ENCODE data around the gene SOX1.

Gene SOX1

GRCh38 chr13:112067116-112067741, at the start of gene SOX1:
SOX1 (plus strand) TSS chr13:112067149; CDS start chr13:112067659, 510 bp downstream.
- TF ChIP-seq TARDBP (IDR thresholded peaks at IDR 0.05): no peak
- no peak for TF ChIP-seq FOXK2 (IDR thresholded peaks at IDR 0.05)
- no peak for TF ChIP-seq CTBP1 (IDR thresholded peaks at IDR 0.05; ENCODE audit: borderline replicate concordance)
- TF ChIP-seq NFRKB (IDR thresholded peaks at IDR 0.05): no peak
- no peak for TF ChIP-seq LEF1 (IDR thresholded peaks at IDR 0.05; ENCODE audit: borderline replicate concordance)
- TF ChIP-seq FOXA1 (IDR thresholded peaks at IDR 0.05): no peak
- TF ChIP-seq SP1 (IDR thresholded peaks at IDR 0.05): no peak
- no peak for TF ChIP-seq SUZ12 (IDR thresholded peaks at IDR 0.05)
- DNase-seq (ENCODE audit: extremely low spot score): no peak
- CTCF ChIA-PET: no interaction called here
- POLR2A ChIA-PET: no interaction called here

- DNase-seq (ENCODE audit: extremely low spot score): no peak
- TF ChIP-seq NFRKB (IDR thresholded peaks at IDR 0.05) (no peak), ARNT (IDR thresholded peaks at IDR 0.05) (no peak), FOXA1 (IDR thresholded peaks at IDR 0.05) (no peak), FOXK2 (IDR thresholded peaks at IDR 0.05) (no peak), FOXM1 (IDR thresholded peaks at IDR 0.05; ENCODE audit: borderline replicate concordance) (no peak), PKNOX1 (IDR thresholded peaks at IDR 0.05) (no peak)
- ChIA-PET POLR2A (no interaction called here), CTCF (no interaction called here)
Observed at GRCh38 chr13:112024577-112024976, 42.4 kb upstream of the SOX1 start.

- DNase-seq (ENCODE audit: extremely low spot score): no peak
- ChIA-PET CTCF (no interaction called here), POLR2A (no interaction called here)
- TF ChIP-seq BHLHE40 (IDR thresholded peaks at IDR 0.05; ENCODE audit: borderline replicate concordance): no peak
- TF ChIP-seq ELF4 (IDR thresholded peaks at IDR 0.05): no peak
- no peak for TF ChIP-seq ARNT (IDR thresholded peaks at IDR 0.05)
- no peak for TF ChIP-seq LEF1 (IDR thresholded peaks at IDR 0.05; ENCODE audit: borderline replicate concordance)
- TF ChIP-seq FOXM1 (IDR thresholded peaks at IDR 0.05; ENCODE audit: borderline replicate concordance): no peak
- TF ChIP-seq NFRKB (IDR thresholded peaks at IDR 0.05): no peak
- no peak for TF ChIP-seq SP1 (IDR thresholded peaks at IDR 0.05)
- TF ChIP-seq PKNOX1 (IDR thresholded peaks at IDR 0.05): no peak
- TF ChIP-seq FOXK2 (IDR thresholded peaks at IDR 0.05): no peak
- TF ChIP-seq FOXA1 (IDR thresholded peaks at IDR 0.05): no peak
- no peak for TF ChIP-seq TARDBP (IDR thresholded peaks at IDR 0.05)
- TF ChIP-seq HDGF (IDR thresholded peaks at IDR 0.05; ENCODE audit: borderline replicate concordance): no peak
- TF ChIP-seq L3MBTL2 (conservative IDR thresholded peaks at IDR 0.05): no peak
Observed at GRCh38 chr13:112027250-112027649, 39.7 kb upstream of the SOX1 start.

- ChIA-PET POLR2A (no interaction called here), CTCF (no interaction called here)
- TF ChIP-seq HDGF (IDR thresholded peaks at IDR 0.05; ENCODE audit: borderline replicate concordance) (no peak), SP1 (IDR thresholded peaks at IDR 0.05) (no peak)
- no peak for DNase-seq (ENCODE audit: extremely low spot score)
Observed at GRCh38 chr13:112028481-112028880, 38.5 kb upstream of the SOX1 start.

GRCh38 chr13:112029143-112029542, 37.8 kb upstream of the SOX1 start:
- DNase-seq (ENCODE audit: extremely low spot score): no peak
- POLR2A ChIA-PET: no interaction called here
- TF ChIP-seq ARNT (IDR thresholded peaks at IDR 0.05) (no peak), CTBP1 (IDR thresholded peaks at IDR 0.05; ENCODE audit: borderline replicate concordance) (no peak)
- CTCF ChIA-PET: no interaction called here

GRCh38 chr13:112032186-112032993, 34.6 kb upstream of the SOX1 start:
- ChIA-PET POLR2A (no interaction called here), CTCF (no interaction called here)
- TF ChIP-seq FOXA1 (IDR thresholded peaks at IDR 0.05) (no peak), FOXM1 (IDR thresholded peaks at IDR 0.05; ENCODE audit: borderline replicate concordance) (no peak), LEF1 (IDR thresholded peaks at IDR 0.05; ENCODE audit: borderline replicate concordance) (no peak), ELF4 (IDR thresholded peaks at IDR 0.05) (no peak), PKNOX1 (IDR thresholded peaks at IDR 0.05) (no peak), ZNF384 (IDR thresholded peaks at IDR 0.05) (no peak), NFRKB (IDR thresholded peaks at IDR 0.05) (no peak), TARDBP (IDR thresholded peaks at IDR 0.05) (no peak), L3MBTL2 (conservative IDR thresholded peaks at IDR 0.05) (no peak), CTBP1 (IDR thresholded peaks at IDR 0.05; ENCODE audit: borderline replicate concordance) (no peak)
- DNase-seq (ENCODE audit: extremely low spot score): no peak

GRCh38 chr13:112034231-112034630, 32.7 kb upstream of the SOX1 start:
- POLR2A ChIA-PET: no interaction called here
- TF ChIP-seq L3MBTL2 (conservative IDR thresholded peaks at IDR 0.05): no peak
- TF ChIP-seq TARDBP (IDR thresholded peaks at IDR 0.05): no peak
- TF ChIP-seq ZNF384 (IDR thresholded peaks at IDR 0.05): no peak
- no peak for TF ChIP-seq ARNT (IDR thresholded peaks at IDR 0.05)
- no peak for TF ChIP-seq LEF1 (IDR thresholded peaks at IDR 0.05; ENCODE audit: borderline replicate concordance)
- TF ChIP-seq SP1 (IDR thresholded peaks at IDR 0.05): no peak
- TF ChIP-seq CTBP1 (IDR thresholded peaks at IDR 0.05; ENCODE audit: borderline replicate concordance): no peak
- no peak for TF ChIP-seq FOXA1 (IDR thresholded peaks at IDR 0.05)
- TF ChIP-seq ELF4 (IDR thresholded peaks at IDR 0.05): no peak
- TF ChIP-seq FOXK2 (IDR thresholded peaks at IDR 0.05): no peak
- TF ChIP-seq NFRKB (IDR thresholded peaks at IDR 0.05): no peak
- TF ChIP-seq BHLHE40 (IDR thresholded peaks at IDR 0.05; ENCODE audit: borderline replicate concordance): no peak
- TF ChIP-seq SUZ12 (IDR thresholded peaks at IDR 0.05): no peak
- no peak for TF ChIP-seq PKNOX1 (IDR thresholded peaks at IDR 0.05)
- TF ChIP-seq FOXM1 (IDR thresholded peaks at IDR 0.05; ENCODE audit: borderline replicate concordance): no peak
- no peak for DNase-seq (ENCODE audit: extremely low spot score)
- CTCF ChIA-PET: no interaction called here

Data from HEK293T (cell line).